K562 (cell line): ENCODE measurements around the gene BCL2L1. TPM values are rescaled to one million over a fixed set of nuclear protein-coding genes. Genes with fewer than 3 reads are reported as not detected.

ENCODE experiments used
- ATAC-seq: fragments of 200-7000 bp; cut with Tn5 transposase; 3 replicates; pipeline ENCODE4 v1.9.1; 2020; ENCODE audit warnings: moderate library complexity
- BruUV-seq: library from RNA; stranded (reverse); fragments of 400-500 nt; replicated peaks from 2 replicates; lab custom pipeline; 2021; lab: Mats Ljungman, UMichigan
- CTCF ChIA-PET: fragments of 300-600 bp; formaldehyde crosslinking; extraction: SDS; loops from one replicate; lab custom pipeline; 2021; ENCODE audit warnings: low intra/inter-chr PET ratio; lab: Yijun Ruan, JAX
- POLR2A ChIA-PET: fragments of 300-600, 350-650 bp; sonication (Branson Sonifier 250); formaldehyde crosslinking; extraction: SDS; loops from one replicate; lab custom pipeline; 2021; ENCODE audit warnings: antibody characterized with exemption, inconsistent platforms; lab: Yijun Ruan, JAX
- DNase-seq, 4 experiments: peaks; one replicate each; pipeline versions ENCODE4 v3.0.0 to v3.0.0-alpha.2; 2011 to 2018; ENCODE audit warnings: low spot score in 3 of 4, mixed read lengths in 3 of 4; ENCODE audit errors: extremely low read depth in 1 of 4
- FAIRE-seq: peaks from 2 replicates; lab custom pipeline; 2011; peaks lifted over from hg19 to GRCh38; lab: Jason Lieb, UNC
- H2AFZ ChIP-seq: 2 replicates; pipeline ENCODE4 v1.6.0; 2011; ENCODE audit warnings: low read depth, low read length, control low read depth, inconsistent platforms
- H3K27ac ChIP-seq: fragments of 200-600 bp; 3 replicates; pipeline ENCODE4 v1.8.0; 2011; ENCODE audit warnings: low read depth, mild to moderate bottlenecking, control low read depth, inconsistent platforms, low read length, moderate library complexity, mixed read lengths; ENCODE audit errors: extremely low read depth
- H3K27me3 ChIP-seq, 2 experiments: fragments of 300-600 bp in 1 of 2; 2 replicates in 1 of 2; 3 replicates in 1 of 2; pipeline versions ENCODE4 v1.6.0 to v1.8.0; 2011; ENCODE audit warnings: inconsistent platforms in 2 of 2, low read length in 2 of 2, mild to moderate bottlenecking in 1 of 2, mixed read lengths in 1 of 2, moderate library complexity in 1 of 2; ENCODE audit not compliant: control insufficient read depth in 2 of 2, insufficient read depth in 2 of 2
- H3K36me3 ChIP-seq: fragments of 300-600 bp; 3 replicates; pipeline ENCODE4 v1.8.0; 2011; ENCODE audit warnings: mild to moderate bottlenecking, low read length, inconsistent platforms; ENCODE audit not compliant: control insufficient read depth, insufficient read depth
- H3K4me1 ChIP-seq, 2 experiments: fragments of 200-600 bp in 1 of 2; replicated peaks in 1 of 2; 2 replicates in 1 of 2; 3 replicates in 1 of 2; pipeline versions ENCODE4 v1.5.1 to v1.8.0; 2011; ENCODE audit warnings: inconsistent platforms in 2 of 2, low read length in 2 of 2, mild to moderate bottlenecking in 1 of 2, mixed read lengths in 1 of 2, moderate library complexity in 1 of 2; ENCODE audit not compliant: control insufficient read depth in 2 of 2, insufficient read depth in 2 of 2
- H3K4me2 ChIP-seq: 2 replicates; pipeline ENCODE4 v1.6.1; 2011; ENCODE audit warnings: low read length, control low read depth, inconsistent platforms, mixed read lengths; ENCODE audit not compliant: insufficient read depth
- H3K4me3 ChIP-seq: fragments of 200-600 bp; sonication (generic), shearing (Covaris generic); 2 replicates; pipeline ENCODE4 v1.5.1; 2016; ENCODE audit warnings: control low read depth, inconsistent platforms
- H3K79me2 ChIP-seq: fragments of 200-600 bp; 3 replicates; pipeline ENCODE4 v1.8.0; 2011; ENCODE audit warnings: low read length, inconsistent platforms; ENCODE audit not compliant: control insufficient read depth, insufficient read depth
- H3K9ac ChIP-seq, 2 experiments: 2 replicates each; pipeline versions ENCODE4 v1.6.0 to v1.6.1; 2011; ENCODE audit warnings: low read depth in 2 of 2, low read length in 2 of 2, control low read depth in 1 of 2, inconsistent platforms in 1 of 2, mild to moderate bottlenecking in 1 of 2, mixed read lengths in 1 of 2; ENCODE audit not compliant: insufficient read depth in 1 of 2
- H3K9me1 ChIP-seq: one replicate; pipeline ENCODE4 v1.6.0; 2011; ENCODE audit warnings: inconsistent platforms, mild to moderate bottlenecking, low read length, moderate library complexity; ENCODE audit not compliant: control insufficient read depth, insufficient read depth
- H3K9me3 ChIP-seq: replicated peaks from 2 replicates; pipeline ENCODE4 v1.5.1; 2011; ENCODE audit warnings: low read depth, low read length, inconsistent platforms; ENCODE audit not compliant: control insufficient read depth, insufficient read depth
- H4K20me1 ChIP-seq: replicated peaks from 2 replicates; pipeline ENCODE4 v1.6.1; 2011; ENCODE audit warnings: low read length, inconsistent platforms, mixed read lengths; ENCODE audit not compliant: control insufficient read depth, insufficient read depth
- ARID2 ChIP-seq: fragments of 450-650 bp; IDR thresholded peaks from 2 replicates; pipeline ENCODE4 v1.6.1; 2017; ENCODE audit warnings: antibody characterized with exemption, mild to moderate bottlenecking
- C11orf30 ChIP-seq: fragments of 450-650 bp; IDR thresholded peaks from 2 replicates; pipeline ENCODE4 v1.6.1; 2016; ENCODE audit warnings: low read depth, mild to moderate bottlenecking
- KDM4B ChIP-seq, 2 experiments: fragments of 450-650 bp in 1 of 2; sonication (generic) in 1 of 2; IDR thresholded peaks; 2 replicates each; pipeline ENCODE4 v1.6.1; 2016 to 2017; ENCODE audit warnings: borderline replicate concordance in 2 of 2, antibody characterized with exemption in 1 of 2, low read depth in 1 of 2, mild to moderate bottlenecking in 1 of 2
- MAZ ChIP-seq, 2 experiments: fragments of 450-650 bp in 1 of 2; sonication (generic) in 1 of 2; formaldehyde crosslinking; IDR thresholded peaks in 1 of 2; conservative IDR thresholded peaks in 1 of 2; 2 replicates each; pipeline versions ENCODE4 v1.4.0 to v1.5.0; 2020; ENCODE audit warnings: mild to moderate bottlenecking in 1 of 2, missing genetic modification reagents in 1 of 2
- MEF2D ChIP-seq: conservative IDR thresholded peaks from 2 replicates; pipeline ENCODE4 v1.6.1; 2016; ENCODE audit warnings: low read depth, missing genetic modification characterization, missing compliant biosample characterization
- NCOA2 ChIP-seq, 2 experiments: fragments of 450-650 bp; IDR thresholded peaks; 2 replicates each; pipeline ENCODE4 v1.6.1; 2018; ENCODE audit warnings: mild to moderate bottlenecking in 2 of 2, moderate library complexity in 1 of 2; ENCODE audit not compliant: partially characterized antibody in 2 of 2
- NR2C1 ChIP-seq, 2 experiments: fragments of 450-650 bp; IDR thresholded peaks; 2 replicates each; pipeline ENCODE4 v1.6.1; 2017; ENCODE audit warnings: mild to moderate bottlenecking in 2 of 2, antibody characterized with exemption in 1 of 2, inconsistent platforms in 1 of 2, missing compliant biosample characterization in 1 of 2, missing genetic modification characterization in 1 of 2
- NUFIP1 ChIP-seq: fragments of 450-650 bp; IDR thresholded peaks from 2 replicates; pipeline ENCODE4 v1.6.1; 2018; ENCODE audit not compliant: partially characterized antibody
- POLR2G ChIP-seq: fragments of 200-400 bp; formaldehyde crosslinking; IDR thresholded peaks from 2 replicates; pipeline ENCODE4 v1.6.1; 2017; ENCODE audit warnings: low read depth, mild to moderate bottlenecking, antibody characterized with exemption, low read length, moderate library complexity
- RBFOX2 ChIP-seq: fragments of 200-400 bp; formaldehyde crosslinking; IDR thresholded peaks from 2 replicates; pipeline ENCODE4 v1.6.1; 2017; ENCODE audit warnings: low read depth, mild to moderate bottlenecking, low read length, moderate library complexity
- RBM34 ChIP-seq: fragments of 200-400 bp; formaldehyde crosslinking; IDR thresholded peaks from 2 replicates; pipeline ENCODE4 v1.6.1; 2018; ENCODE audit warnings: low read length, borderline replicate concordance; ENCODE audit not compliant: insufficient read depth
- RFX1 ChIP-seq: fragments of 450-650 bp; IDR thresholded peaks from 2 replicates; pipeline ENCODE4 v1.6.1; 2016; ENCODE audit warnings: mild to moderate bottlenecking, moderate library complexity
- TCF7 ChIP-seq: sonication (generic); IDR thresholded peaks from 2 replicates; pipeline ENCODE4 v1.6.1; 2016; ENCODE audit warnings: antibody characterized with exemption, borderline replicate concordance
- THRB ChIP-seq: fragments of 450-650 bp; formaldehyde crosslinking; conservative IDR thresholded peaks from 2 replicates; pipeline ENCODE4 v1.4.0; 2022; ENCODE audit warnings: mild to moderate bottlenecking, missing genetic modification characterization
- WHSC1 ChIP-seq: IDR thresholded peaks from one replicate; pipeline ENCODE4 v1.6.1; 2012; ENCODE audit warnings: low read length, control low read depth, inconsistent platforms
- ZBTB12 ChIP-seq: fragments of 250-450 bp; sonication (Bioruptor Pico); IDR thresholded peaks from 2 replicates; pipeline ENCODE4 v1.4.0; 2020
- ZFP30 ChIP-seq: fragments of 250-450 bp; sonication (Bioruptor Pico); IDR thresholded peaks from 2 replicates; pipeline ENCODE4 v1.8.0; 2022; ENCODE audit warnings: moderate library complexity, mild to moderate bottlenecking, inconsistent platforms, borderline replicate concordance
- WGBS: fragments of 100-300 bp; shearing (Covaris generic); methylation state at CpG from one replicate; pipeline ENCODE4 v1.1.6; 2016; ENCODE audit warnings: low coverage, mixed read lengths; ENCODE audit not compliant: insufficient coverage; ENCODE audit errors: missing lambda C conversion rate; 5-methylcytosine and 5-hydroxymethylcytosine counted together
- in situ Hi-C: fragments of 300-500 bp; cut with MboI; formaldehyde crosslinking; loops from 4 replicates; pipeline ENCODE4 v1.15.0; 2018; ENCODE audit warnings: inconsistent platforms, mixed read lengths
- intact Hi-C: fragments of 100-400 bp; cut with micrococcal nuclease; formaldehyde crosslinking; loops from 2 replicates; pipeline ENCODE4 v1.14.2; 2022
- polyA plus RNA-seq, 8 experiments: library from polyadenylated mRNA; depleted of rRNA in 4 of 8; stranded (reverse) in 5 of 8; unstranded in 3 of 8; fragments of >200 nt; fragmentation: Nextera tagmentation in 2 of 8; fragmentation: Illumina TruSeq in 1 of 8; extraction: Ambion mirVana in 2 of 8; extraction: Trizol in 1 of 8; gene quantifications; 2 replicates each; pipeline versions ENCODE4 v1.2.1 to v1.2.3, GENCODE V29; 2011 to 2014; ENCODE audit warnings: inconsistent platforms in 1 of 8, missing spikeins in 1 of 8
- total RNA-seq, 7 experiments: library from RNA; depleted of rRNA in 6 of 7; stranded (reverse); fragments of >200 nt in 6 of 7; fragmentation: Illumina TruSeq in 2 of 7; extraction: Trizol in 2 of 7; gene quantifications; 2 replicates each; pipeline versions ENCODE4 v1.2.1 to v1.2.3, GENCODE V29; 2011 to 2021; ENCODE audit warnings: low replicate concordance in 1 of 7

BCL2L1 gene
- total and polyA plus RNA-seq, 9 of the 15 experiments (the other 6 are each of a cell fraction or from before 2014, with no cell fraction given): 3.3 to 182 (median 120) TPM

GRCh38 chr20:31684153-31685015 is 38.3 kb downstream of the BCL2L1 start:
- H3K27me3 ChIP-seq: no peaks in the 10 kb centered on the region
- H3K9me3 ChIP-seq: no peaks in the 10 kb centered on the region
- no peak overlapping the region for H3K4me3 ChIP-seq
- peak overlapping the region; percentile 27; the same call in 1 of the 2 replicates for H3K4me2 ChIP-seq
- no peaks in the 10 kb centered on the region for H4K20me1 ChIP-seq
- no peak for DNase-seq
- H3K9me1 ChIP-seq: no peaks in the 10 kb centered on the region
- intact Hi-C loops: no loop called here
- CTCF ChIA-PET: no interaction called here
- peaks cover 99% of the 10 kb centered on the region for H3K79me2 ChIP-seq
- H3K4me1 ChIP-seq: peaks cover 44 to 82% of the 10 kb centered on the region in 2 experiments
- POLR2A ChIA-PET: interaction anchor here (0.6 to 3.7 kb wide), 9 partner anchors 8 to 207 kb away, joined by 3 to 23 read pairs (median 5); partner anchors contain the start of gene ID1
- H3K27ac ChIP-seq: peak overlapping the region; percentile 58
- ATAC-seq: peak; percentile 4
- H2AFZ ChIP-seq: no peak overlapping the region
- WGBS: 69% methylated on average over 11 of the region's 11 CpGs
- BruUV-seq: no TSS peak
- peak overlapping the region; percentile 16 to 75; a peak in 2 of 4 replicates for H3K9ac ChIP-seq
- in situ Hi-C loops: no loop called here
- H3K36me3 ChIP-seq: peaks cover 83% of the 10 kb centered on the region
- no peak for FAIRE-seq
- TF ChIP-seq ZBTB12 (CRISPR knock-in tag): no peak
- no peak for TF ChIP-seq KDM4B (IDR thresholded peaks at IDR 0.05; ENCODE audit: borderline replicate concordance in 2 of 2, low read depth in 1 of 2)
- no peak for TF ChIP-seq TCF7
- TF ChIP-seq WHSC1: peak; percentile 25
- TF ChIP-seq MEF2D: no peak
- 0 out of 2 replicates have a peak, but pooled peaks have one; percentile 9 for TF ChIP-seq RBFOX2
- TF ChIP-seq NCOA2 (IDR thresholded peaks at IDR 0.05; ENCODE audit: partially characterized antibody in 2 of 2): no peak
- TF ChIP-seq ZFP30: no peak
- no peak for TF ChIP-seq RFX1
- TF ChIP-seq THRB: no peak
- no peak for TF ChIP-seq ARID2
- 0 out of 2 replicates have a peak, but pooled peaks have one; percentile 25 for TF ChIP-seq POLR2G
- TF ChIP-seq MAZ (CRISPR knock-in tag; conservative IDR thresholded peaks at IDR 0.05 in 1 of 2, IDR thresholded peaks at IDR 0.05 in 1 of 2): 0 out of 4 replicates have a peak, but pooled peaks of 1 of the 2 experiments have one; percentile 13
- TF ChIP-seq RBM34: no peak
- TF ChIP-seq NUFIP1: no peak
- no peak for TF ChIP-seq NR2C1 (IDR thresholded peaks at IDR 0.05)
- no peak for TF ChIP-seq NR2C1 (tag; IDR thresholded peaks at IDR 0.05)
- no peak for TF ChIP-seq C11orf30
